HG03135 (cell line): Measurements from ENCODE around the gene KIAA1217.

Experiments
- ATAC-seq: cut with Tn5 transposase; IDR thresholded peaks from one replicate; pipeline ENCODE4 v1.9.1; 2021; ENCODE audit warnings: mild to moderate bottlenecking, moderate library complexity; ENCODE audit not compliant: unreplicated experiment

The KIAA1217 gene

DNA sequence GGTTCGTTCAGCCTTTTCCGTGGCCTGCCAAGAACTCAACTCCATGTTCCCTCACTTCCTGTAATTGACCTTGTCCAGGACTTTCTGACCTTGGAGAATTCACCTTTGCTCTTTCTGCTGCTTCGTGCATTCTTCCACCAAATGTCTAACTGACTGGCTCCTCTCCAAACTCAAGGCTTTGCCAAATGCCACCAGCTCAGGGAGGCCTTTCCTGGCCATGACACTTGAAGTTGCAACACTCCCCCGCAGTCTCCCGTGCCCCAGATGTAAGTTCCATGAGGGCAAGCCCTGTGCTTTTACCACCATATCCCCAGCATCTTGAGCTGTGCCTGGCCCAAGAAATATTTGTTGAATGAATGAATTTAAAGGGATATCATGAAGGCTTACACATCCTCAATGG lies 276.4 kb downstream of the KIAA1217 start:
- no peak for ATAC-seq

DNA sequence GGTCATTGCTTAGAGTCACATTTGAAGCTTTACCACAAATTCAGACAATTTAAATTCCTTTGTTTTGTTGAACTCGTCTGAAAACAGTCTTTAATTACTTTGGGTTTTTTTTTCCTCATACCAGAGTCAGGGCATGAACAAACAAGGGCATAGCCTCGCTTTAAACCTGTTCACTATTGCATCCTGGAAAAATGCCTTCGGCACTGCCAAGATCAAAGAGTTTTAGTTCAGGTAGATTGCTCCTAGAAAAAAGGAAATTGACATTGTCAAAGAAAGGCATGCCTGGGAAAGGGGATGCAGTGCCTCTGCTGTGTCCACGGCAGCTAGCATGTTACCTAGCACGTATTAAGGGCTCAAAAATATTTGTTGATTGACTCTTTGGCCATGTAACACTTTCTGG lies 279.7 kb downstream of the KIAA1217 start:
- no peak for ATAC-seq

DNA sequence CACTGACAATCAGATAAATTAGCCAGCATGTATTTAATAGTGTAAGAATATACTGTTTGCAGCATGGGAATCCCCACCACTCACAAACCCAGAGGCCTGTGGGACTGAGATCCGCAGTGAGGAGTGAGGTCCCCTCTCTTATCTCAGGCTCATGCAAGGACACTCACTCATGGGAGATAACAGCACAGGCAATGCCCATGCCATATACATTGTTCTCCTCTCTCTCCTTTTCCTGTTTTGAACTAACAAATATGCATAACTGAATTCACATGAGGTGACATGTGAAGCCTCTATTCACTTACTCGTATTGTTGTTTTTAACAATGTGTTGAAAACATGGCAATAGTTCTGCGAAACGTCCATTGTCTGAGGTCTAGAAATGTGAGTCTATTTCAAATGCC lies 284.2 kb downstream of the KIAA1217 start:
- ATAC-seq = no peak

DNA sequence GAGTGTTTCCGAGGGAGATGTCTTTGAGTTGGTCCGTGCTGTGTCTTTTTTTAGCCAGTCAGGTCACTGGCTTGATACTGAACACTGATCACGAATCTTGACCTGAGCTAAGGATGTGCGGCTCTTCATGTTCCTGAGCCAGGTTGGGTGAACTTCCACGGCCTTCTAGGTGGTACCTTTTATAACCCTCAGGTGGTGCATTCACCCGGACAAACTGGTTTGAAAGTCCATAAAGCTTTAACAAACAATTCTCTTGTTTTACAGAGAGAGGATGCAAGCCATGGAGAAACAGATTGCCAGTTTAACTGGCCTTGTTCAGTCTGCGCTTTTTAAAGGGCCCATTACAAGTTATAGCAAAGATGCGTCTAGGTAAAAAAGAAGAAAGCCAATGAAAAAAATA lies 285.3 kb downstream of the KIAA1217 start:
- ATAC-seq = no peak

DNA sequence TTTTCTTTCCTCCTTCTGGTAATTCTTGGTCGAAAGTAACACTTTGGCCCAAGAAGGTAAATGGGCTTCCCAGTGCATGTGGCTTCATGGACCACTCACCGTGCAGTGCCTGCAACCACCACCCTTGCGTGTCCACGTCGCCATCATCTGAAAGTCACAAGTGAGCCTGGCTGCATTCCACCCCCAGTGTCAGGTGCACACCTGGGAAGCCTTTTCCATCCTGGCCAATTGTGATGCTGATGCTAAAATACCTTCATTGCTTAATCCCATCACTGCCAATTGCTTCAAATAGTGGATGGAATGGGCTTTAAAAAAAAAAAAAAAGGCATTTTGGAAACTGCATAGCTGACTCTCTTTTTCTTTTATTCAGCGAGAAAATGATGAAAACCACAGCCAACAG lies 285.8 kb downstream of the KIAA1217 start:
- no peak for ATAC-seq

DNA sequence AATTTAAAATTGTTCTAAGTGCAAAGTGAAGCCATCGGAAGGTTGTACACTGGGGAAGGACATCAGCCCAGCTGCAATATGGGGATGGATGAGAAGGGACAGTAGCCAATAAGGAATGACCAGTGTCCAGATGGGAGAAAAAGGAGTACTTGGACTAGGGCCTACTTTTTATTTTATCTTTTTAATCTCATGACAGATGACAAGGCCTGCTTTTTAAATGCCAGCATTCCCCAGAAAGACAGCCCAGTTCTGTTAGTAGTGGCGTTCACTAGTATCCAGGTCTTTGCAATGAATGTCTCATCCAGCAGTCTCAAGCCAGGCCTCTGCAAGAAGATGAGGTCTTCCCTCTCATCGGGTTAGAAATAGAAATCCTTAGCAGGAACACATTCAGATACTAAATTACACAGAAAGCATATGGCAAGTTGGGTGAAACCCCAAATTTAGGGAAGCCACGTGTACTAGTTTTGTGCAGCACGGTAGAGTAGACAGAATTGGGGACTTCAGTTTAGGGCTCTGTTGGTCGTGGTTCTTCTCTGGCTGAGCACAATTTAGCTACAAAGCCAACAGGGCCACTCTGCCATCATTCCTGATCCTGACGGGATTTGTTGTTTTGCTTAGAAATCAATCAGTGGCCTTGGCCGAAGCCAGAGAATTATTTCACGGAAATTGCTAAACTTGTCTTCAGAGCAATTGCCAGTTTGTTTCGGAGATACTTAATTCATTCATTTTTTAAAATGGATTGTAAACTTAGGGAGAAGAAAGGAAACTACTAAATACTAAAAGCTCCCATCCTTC lies 286.9 kb downstream of the KIAA1217 start:
- ATAC-seq = no peak

DNA sequence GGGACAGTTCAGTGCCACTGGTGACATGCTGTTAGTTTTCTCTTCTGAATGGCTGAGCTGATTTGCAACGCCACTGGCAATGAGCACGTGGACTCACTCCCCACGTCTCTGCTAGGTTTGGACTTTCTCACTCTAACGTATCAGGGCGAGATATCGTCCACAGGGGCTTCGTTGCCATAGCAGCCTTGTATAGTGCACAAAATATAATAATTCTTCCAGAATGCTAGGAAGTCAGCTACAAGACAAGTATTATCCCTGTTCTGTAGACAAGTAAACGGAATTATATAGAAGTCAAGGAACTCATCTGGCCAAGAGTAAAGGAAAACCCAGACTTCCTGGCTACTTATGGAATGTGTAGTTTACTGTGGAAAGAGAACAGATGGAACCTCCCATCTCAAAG lies 288.0 kb downstream of the KIAA1217 start:
- no peak for ATAC-seq

DNA sequence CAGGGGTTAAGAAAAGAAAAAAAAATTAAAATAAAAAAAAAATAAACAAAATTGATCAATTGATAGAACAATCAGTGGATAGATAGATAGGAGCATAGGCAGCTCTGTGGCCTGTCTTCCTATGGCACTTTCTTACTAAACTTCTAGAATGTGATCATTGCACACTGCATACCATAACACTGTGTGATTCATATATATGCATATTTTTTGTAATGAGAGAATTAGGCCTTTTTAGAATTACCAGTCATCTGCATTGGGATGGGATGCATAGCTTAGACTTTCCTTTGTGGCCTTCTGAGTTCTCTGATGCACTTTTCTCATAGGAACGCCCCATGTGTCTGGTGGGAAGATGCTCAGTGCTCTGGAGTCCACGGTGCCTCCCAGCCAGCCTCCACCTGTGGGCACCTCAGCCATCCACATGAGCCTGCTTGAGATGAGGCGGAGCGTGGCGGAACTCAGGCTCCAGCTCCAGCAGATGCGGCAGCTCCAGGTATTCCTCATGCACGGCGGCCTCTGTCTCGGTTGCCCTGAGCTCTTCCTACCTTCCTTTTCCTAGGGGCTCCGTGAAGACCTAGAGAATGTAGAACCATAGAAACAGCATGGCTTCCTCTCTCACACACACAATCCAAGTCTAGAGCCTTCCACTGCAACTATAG lies 292.2 kb downstream of the KIAA1217 start:
- ATAC-seq = no peak

DNA sequence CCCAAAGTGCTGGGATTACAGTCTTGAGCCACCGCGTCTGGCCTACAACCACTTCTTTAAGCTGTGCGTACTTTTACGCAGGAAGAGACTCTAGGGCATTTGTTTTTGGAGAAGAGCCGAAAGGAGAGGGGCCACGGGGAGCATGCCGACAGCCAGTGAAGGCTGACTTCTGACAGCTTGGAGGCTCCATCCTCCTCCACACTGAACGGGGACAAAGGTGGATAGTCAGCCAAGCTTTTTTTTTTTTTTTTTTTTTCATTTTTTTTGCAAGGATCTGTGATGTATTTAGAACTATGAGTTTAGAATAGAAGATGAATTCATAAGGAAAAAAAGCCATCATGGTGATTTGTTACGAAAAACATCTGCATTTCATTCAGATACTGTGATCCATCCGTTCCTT lies 293.1 kb downstream of the KIAA1217 start:
- no peak for ATAC-seq

DNA sequence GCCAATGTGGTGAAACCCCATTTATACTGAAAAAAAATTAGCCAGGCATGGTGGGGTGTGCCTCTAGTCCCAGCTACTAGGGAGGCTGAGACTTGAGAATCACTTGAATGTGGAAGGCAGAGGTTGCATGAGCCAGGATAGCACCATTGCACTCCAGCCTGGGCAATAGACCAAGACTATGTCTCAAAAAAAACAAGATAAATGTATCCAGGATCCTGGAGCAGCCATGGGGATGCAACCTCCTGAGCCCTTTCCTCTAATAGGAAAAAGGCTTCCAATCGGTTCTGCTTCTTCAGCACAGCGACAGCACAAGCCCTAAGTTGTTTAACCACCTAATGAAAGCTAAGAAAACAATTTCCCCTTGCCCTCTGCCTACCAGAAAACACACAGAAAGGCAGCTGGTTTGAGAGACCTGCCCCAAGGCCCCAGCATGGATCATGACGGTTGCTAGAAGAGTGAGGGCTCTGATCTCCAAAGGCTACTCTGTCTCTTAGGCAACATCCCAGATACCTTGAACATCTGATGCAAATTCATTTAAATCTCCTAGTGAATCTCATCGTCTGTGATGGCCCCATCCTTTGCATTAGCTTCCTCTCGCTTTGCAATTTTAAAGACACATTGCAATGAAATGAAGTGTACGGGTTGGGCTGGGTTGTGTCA lies 294.0 kb downstream of the KIAA1217 start:
- no peak for ATAC-seq

DNA sequence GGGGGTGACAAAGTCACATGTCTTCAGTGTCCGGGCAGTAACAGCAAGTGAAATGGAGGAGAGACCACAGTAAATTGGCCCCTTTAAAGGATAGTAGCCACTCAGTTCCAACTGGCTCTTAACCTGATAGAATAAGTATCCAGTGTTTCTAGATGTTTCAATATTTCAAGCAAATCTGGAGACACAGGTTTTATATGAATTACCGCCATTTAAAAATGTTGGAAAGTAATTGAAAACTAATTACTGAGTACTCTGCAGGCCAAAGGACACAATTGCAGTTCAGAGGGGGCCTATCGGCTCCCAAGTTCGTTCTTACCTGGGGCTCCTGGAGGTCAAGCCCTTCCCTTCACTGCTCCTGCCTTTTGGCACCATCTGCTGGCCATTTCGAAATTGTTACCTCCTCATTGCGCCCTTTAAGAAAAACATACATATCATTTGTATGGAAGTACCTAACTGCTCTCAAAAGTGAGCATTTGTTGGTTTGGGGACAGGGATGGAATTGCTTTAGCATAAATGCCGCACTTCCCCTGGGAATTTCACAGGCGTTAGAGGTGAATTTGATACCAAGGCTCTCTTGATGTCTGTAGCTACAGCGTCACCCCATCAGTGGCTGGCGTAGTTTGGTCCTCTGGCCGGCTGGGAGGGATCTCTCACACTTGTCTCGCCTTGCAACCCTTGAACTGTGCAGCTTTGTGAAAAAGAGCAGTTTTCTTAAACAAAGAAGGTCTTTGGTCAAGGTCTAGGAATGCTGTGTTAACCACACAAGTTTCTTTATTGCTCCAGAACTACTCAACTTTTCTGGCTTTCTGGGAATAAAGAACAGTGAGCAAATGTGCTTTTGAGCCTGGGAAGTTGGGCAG lies 294.8 kb downstream of the KIAA1217 start:
- no peak for ATAC-seq

DNA sequence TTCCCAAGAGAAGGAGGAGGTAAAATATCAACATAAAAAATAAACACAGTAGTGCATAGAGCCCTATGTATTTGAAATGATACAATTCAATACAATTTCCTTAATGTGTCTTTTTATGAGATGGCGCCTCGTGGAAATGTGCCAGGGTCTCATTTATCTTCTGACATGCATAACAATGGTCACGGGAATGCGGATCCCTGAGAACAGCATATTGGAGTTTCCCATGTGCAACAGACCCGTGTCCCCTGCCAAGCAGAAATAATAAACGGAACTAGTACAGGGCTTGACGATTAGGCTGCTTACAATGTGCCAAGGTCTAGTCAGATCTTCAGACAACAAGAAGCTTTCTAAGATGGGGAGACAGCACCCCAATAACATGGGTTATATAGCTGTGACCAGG lies 296.8 kb downstream of the KIAA1217 start:
- no peak for ATAC-seq

DNA sequence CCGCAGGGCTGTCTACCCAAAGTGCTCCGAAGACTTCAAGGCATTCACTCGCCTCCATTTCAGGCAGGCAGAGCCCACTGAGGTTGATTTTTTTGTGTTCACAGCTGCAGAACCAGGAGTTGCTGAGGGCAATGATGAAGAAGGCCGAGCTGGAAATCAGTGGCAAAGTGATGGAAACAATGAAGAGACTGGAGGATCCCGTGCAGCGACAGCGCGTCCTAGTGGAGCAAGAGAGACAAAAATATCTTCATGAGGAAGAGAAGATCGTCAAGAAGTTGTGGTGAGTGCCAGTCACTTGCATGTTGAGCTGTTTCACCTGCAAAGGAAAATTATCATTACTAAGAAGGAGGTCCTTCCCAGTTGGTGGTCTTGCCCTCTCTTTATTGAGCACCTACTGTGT lies 304.2 kb downstream of the KIAA1217 start:
- no peak for ATAC-seq

DNA sequence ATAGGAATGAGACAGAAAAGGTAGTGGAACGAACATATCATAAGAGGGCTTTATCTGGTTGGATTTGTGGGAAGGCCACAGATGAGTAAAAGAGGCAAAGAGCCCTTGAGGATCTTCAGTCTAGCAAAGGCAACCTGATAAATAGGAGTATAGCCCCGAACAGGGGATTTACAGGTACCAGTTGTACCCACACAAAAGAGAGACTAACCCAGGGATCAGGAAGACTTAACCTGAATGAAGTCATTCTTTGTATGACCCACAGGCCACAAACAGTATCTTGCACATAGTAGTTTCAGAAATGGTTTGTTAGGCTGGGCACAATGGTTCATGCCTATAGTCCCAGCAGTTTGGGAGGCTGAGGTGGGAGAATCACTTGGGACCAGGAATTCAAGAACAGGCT lies 306.5 kb downstream of the KIAA1217 start:
- ATAC-seq = no peak

DNA sequence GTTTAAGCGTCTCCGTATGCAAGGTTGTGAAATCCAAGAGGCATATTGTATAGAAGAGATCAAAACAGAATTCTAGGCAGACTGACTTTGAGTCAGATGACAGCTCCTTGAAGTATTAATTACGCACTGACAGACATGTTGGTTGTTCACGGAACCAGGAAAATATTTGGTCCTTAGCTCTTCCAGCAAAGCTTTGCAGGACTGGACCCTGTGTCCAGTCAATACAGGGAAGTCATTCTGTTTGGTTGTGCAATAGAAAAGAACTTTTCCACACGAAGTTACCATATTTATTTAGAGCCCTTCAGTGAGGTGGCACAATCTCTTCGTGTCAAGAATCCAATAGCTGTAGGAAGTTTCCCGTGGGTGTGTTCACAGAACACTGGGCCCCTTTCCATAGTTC lies 309.5 kb downstream of the KIAA1217 start:
- no peak for ATAC-seq

DNA sequence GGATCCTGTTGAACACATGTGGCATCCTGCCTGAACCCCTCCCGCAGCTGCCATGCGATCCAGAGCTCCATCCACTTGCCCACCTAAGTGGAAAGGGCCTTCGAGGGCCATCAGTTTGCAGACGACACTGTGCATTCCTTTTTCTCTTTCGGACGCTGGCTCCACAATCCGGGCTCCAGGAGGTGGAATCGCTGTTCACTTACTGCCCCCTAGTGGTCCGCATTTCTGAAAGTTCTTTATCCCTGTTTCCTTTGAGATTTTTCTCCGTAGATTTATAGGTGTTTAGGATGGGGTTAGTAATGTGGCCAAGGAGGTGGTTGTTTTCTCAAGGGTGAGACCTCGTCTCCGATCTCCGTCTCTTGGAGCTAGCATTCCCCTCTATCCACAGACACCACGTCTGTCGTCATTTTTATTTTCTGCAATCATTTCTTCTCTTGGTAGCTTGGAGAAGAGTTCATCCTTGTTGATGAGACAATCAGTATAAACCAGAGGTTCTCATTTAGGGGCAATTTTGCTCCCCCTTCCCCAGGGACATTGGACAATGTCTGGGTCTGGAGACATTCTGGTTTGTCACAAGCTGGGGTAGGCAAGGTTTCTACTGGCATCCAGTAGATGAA lies 310.2 kb downstream of the KIAA1217 start:
- no peak for ATAC-seq

DNA sequence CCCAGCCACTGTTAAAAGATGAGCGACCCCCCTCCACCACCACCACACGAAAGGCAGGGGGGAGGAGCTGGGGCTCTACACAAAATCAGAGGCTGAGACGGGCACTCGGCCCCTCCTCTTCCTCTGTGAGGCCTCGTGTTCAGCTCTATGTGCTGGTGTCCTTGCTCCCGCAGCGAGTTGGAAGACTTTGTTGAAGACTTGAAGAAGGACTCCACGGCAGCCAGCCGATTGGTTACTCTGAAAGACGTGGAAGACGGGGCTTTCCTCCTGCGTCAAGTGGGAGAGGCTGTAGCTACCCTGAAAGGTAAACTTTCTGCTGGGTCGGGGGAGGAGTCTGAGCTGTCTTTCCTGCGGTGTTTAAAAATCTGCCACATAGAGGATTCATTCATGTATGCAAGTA lies 311.0 kb downstream of the KIAA1217 start:
- no peak for ATAC-seq

DNA sequence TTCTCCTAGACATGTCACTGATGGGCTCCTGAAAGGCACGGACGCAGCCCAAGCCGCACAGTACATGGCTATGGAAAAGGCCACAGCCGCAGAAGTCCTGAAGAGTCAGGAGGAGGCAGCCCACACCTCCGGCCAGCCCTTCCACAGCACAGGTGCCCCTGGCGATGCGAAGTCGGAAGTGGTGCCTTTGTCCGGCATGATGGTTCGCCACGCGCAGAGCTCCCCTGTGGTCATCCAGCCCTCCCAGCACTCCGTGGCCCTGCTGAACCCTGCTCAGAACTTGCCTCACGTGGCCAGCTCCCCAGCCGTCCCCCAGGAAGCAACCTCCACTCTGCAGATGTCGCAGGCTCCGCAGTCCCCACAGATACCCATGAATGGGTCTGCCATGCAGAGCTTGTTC lies 315.4 kb downstream of the KIAA1217 start:
- no peak for ATAC-seq

DNA sequence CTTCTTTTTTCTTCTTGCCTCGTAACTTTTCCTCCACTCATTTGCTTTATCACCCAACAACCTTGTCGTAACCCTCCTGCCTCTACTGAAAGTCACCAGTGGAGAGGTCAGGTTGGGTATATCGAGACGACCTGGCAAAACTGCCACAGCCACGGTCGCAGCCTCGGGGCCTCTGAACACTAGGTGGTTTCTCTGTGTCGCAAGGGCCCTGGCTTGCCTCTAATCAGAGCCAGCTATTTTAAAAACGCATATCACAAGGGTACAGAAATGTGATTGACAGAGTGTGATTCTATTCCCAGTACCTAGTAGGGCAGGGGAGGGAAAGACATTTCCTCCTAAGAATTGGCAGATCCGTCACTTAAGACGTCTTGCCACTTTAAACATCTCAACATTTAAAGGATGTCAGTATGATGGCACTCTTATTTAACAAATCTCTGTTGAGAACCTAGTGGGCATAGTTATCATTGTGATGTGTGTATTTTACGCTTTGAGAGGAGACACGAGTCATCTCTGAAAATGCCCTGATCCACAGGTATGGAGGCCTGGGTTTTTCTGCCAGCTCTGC lies 317.2 kb downstream of the KIAA1217 start:
- ATAC-seq = no peak

DNA sequence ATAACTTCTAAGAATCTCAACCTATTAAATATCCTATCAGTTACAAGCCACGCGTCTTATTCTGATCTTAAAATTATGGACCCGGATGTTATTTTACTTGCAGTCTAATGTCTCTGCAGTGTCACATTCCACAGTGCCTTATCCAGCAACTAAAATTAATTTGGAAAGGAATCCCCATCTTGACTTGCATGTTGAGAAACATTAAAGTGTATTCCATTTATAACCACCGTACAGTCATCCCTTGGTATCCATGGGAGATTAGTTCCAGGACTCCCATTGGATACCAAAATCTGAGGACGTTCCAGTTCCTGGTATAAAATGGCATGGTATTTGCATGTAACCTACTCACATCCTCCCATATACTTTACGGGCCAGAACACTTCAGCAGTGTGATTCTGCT lies 320.0 kb downstream of the KIAA1217 start:
- ATAC-seq = no peak
